NCI-H2107 treated with DMSO at 0.1 percent for 48 hours (cell line): ENCODE measurements around the gene ZNF765.
"Not testable (repeated sequence)": the region's sequence is repeated elsewhere in the genome, so short reads cannot be mapped to it uniquely, and the experiment has no call there.

Experiments used
- DNase-seq: peaks from one replicate; lab custom pipeline; 2025; ENCODE audit not compliant: unreplicated experiment; lab: John Stamatoyannopoulos, UW

ZNF765 gene

GRCh38 chr19:53420520-53421315, 25.8 kb downstream of the ZNF765 start:
- not testable (repeated sequence) for DNase-seq

- DNase-seq, result no peak
Observed at GRCh38 chr19:53422551-53422950, 27.6 kb downstream of the ZNF765 start.

GRCh38 chr19:53423074-53423473, 28.1 kb downstream of the ZNF765 start:
- DNase-seq, result peak; percentile 6

GRCh38 chr19:53423680-53424079, 28.7 kb downstream of the ZNF765 start:
- DNase-seq, result not testable (repeated sequence)

- peak; percentile 15 for DNase-seq
Observed at GRCh38 chr19:53424968-53425597, 30.1 kb downstream of the ZNF765 start.

GRCh38 chr19:53431399-53432087, 36.6 kb downstream of the ZNF765 start, which contains the start of gene ZNF761:
Gene ZNF761, plus strand, starts transcription at chr19:53431984. Its CDS starts 15,285 bp downstream, at chr19:53447269.
- peak; percentile 89 for DNase-seq

- DNase-seq, result no peak
Observed at GRCh38 chr19:53432088-53432661, 37.2 kb downstream of the ZNF765 start.

GRCh38 chr19:53443809-53444208, 48.9 kb downstream of the ZNF765 start:
- not testable (repeated sequence) for DNase-seq

GRCh38 chr19:53447196-53447595, 52.2 kb downstream of the ZNF765 start:
- DNase-seq, result not testable (repeated sequence)

GRCh38 chr19:53455828-53456227, 60.9 kb downstream of the ZNF765 start:
- DNase-seq, result no peak

- DNase-seq, result not testable (repeated sequence)
Observed at GRCh38 chr19:53460131-53460721, 65.3 kb downstream of the ZNF765 start.

GRCh38 chr19:53461866-53462265, 66.9 kb downstream of the ZNF765 start:
- no peak for DNase-seq

- no peak for DNase-seq
Observed at GRCh38 chr19:53462861-53463260, 67.9 kb downstream of the ZNF765 start.

GRCh38 chr19:53463263-53463662, 68.3 kb downstream of the ZNF765 start:
- DNase-seq, result no peak

GRCh38 chr19:53466726-53467484, 72.0 kb downstream of the ZNF765 start:
- DNase-seq, result no peak

GRCh38 chr19:53467485-53468262, 72.7 kb downstream of the ZNF765 start, which contains the start of gene ZNF813:
Gene ZNF813, plus strand, starts transcription at chr19:53467733. Its CDS starts 16,090 bp downstream, at chr19:53483823.
- peak; percentile 7 for DNase-seq

- not testable (repeated sequence) for DNase-seq
Observed at GRCh38 chr19:53468628-53469027, 73.7 kb downstream of the ZNF765 start.

- DNase-seq, result no peak
Observed at GRCh38 chr19:53471916-53472315, 77.0 kb downstream of the ZNF765 start.

- DNase-seq, result not testable (repeated sequence)
Observed at GRCh38 chr19:53474832-53475231, 79.9 kb downstream of the ZNF765 start.
